H9 (cell line): ENCODE results near the gene OPN4. TPM values are rescaled to one million over a fixed set of nuclear protein-coding genes. Genes with fewer than 3 reads are reported as not detected.

ENCODE experiments used
- DNase-seq: peaks from one replicate; pipeline ENCODE4 v3.0.0-alpha.2; 2017
- H2AFZ ChIP-seq: one replicate; pipeline ENCODE4 v1.6.1; 2013; ENCODE audit warnings: mild to moderate bottlenecking, low read length, control low read depth, moderate library complexity
- H2AK5ac ChIP-seq: 2 replicates; pipeline ENCODE4 v1.6.1; 2013; ENCODE audit warnings: low read length, control low read depth, mixed read lengths; ENCODE audit not compliant: insufficient read length
- H2BK120ac ChIP-seq: one replicate; pipeline ENCODE4 v1.6.1; 2013; ENCODE audit warnings: low read depth, mild to moderate bottlenecking, low read length, control low read depth, inconsistent platforms; ENCODE audit not compliant: poor library complexity, severe bottlenecking
- H2BK12ac ChIP-seq: 2 replicates; pipeline ENCODE4 v1.6.1; 2013; ENCODE audit warnings: low read length, control low read depth, mixed read lengths, low read depth; ENCODE audit not compliant: insufficient read length
- H2BK15ac ChIP-seq: 2 replicates; pipeline ENCODE4 v1.6.1; 2013; ENCODE audit warnings: low read depth, low read length, control low read depth
- H2BK20ac ChIP-seq: one replicate; pipeline ENCODE4 v1.6.1; 2013; ENCODE audit warnings: low read depth, mild to moderate bottlenecking, low read length, control low read depth, inconsistent platforms; ENCODE audit not compliant: poor library complexity, severe bottlenecking
- H2BK5ac ChIP-seq: 2 replicates; pipeline ENCODE4 v1.6.1; 2013; ENCODE audit warnings: low read length, control low read depth, mixed read lengths; ENCODE audit not compliant: insufficient read length
- H3K14ac ChIP-seq: 2 replicates; pipeline ENCODE4 v1.6.1; 2013; ENCODE audit warnings: low read length, control low read depth; ENCODE audit not compliant: insufficient read depth
- H3K18ac ChIP-seq: 2 replicates; pipeline ENCODE4 v1.6.1; 2013; ENCODE audit warnings: low read depth, mild to moderate bottlenecking, mixed read lengths, low read length, control low read depth; ENCODE audit not compliant: insufficient read length
- H3K23ac ChIP-seq: 2 replicates; pipeline ENCODE4 v1.6.1; 2013; ENCODE audit warnings: low read length, control low read depth, mixed read lengths, low read depth; ENCODE audit not compliant: insufficient read length
- H3K23me2 ChIP-seq: 2 replicates; pipeline ENCODE4 v1.6.1; 2013; ENCODE audit warnings: low read depth, mild to moderate bottlenecking, mixed read lengths, low read length, control low read depth; ENCODE audit not compliant: insufficient read length, poor library complexity, severe bottlenecking
- H3K27ac ChIP-seq: 2 replicates; pipeline ENCODE4 v1.5.1; 2013; ENCODE audit warnings: low read length, control low read depth, mixed read lengths, low read depth; ENCODE audit not compliant: insufficient read length
- H3K27me3 ChIP-seq: 2 replicates; pipeline ENCODE4 v1.6.1; 2013; ENCODE audit warnings: low read length, control low read depth, inconsistent platforms; ENCODE audit not compliant: insufficient read depth
- H3K4ac ChIP-seq: 2 replicates; pipeline ENCODE4 v1.6.1; 2013; ENCODE audit warnings: low read depth, mild to moderate bottlenecking, control low read depth, inconsistent platforms, low read length, moderate library complexity
- H3K4me1 ChIP-seq: 2 replicates; pipeline ENCODE4 v1.6.1; 2013; ENCODE audit warnings: low read length, control low read depth, inconsistent platforms; ENCODE audit not compliant: insufficient read depth
- H3K4me2 ChIP-seq: 2 replicates; pipeline ENCODE4 v1.6.1; 2013; ENCODE audit warnings: low read length, control low read depth, mixed read lengths; ENCODE audit not compliant: insufficient read length, insufficient read depth
- H3K56ac ChIP-seq: 2 replicates; pipeline ENCODE4 v1.6.1; 2013; ENCODE audit warnings: low read depth, mild to moderate bottlenecking, mixed read lengths, low read length, control low read depth; ENCODE audit not compliant: insufficient read length
- H3K79me1 ChIP-seq: 2 replicates; pipeline ENCODE4 v1.6.1; 2013; ENCODE audit warnings: low read depth, mild to moderate bottlenecking, moderate library complexity, low read length, control low read depth, inconsistent platforms; ENCODE audit not compliant: insufficient read depth, poor library complexity, severe bottlenecking
- H3K79me2 ChIP-seq: 2 replicates; pipeline ENCODE4 v1.6.1; 2013; ENCODE audit warnings: low read length, control low read depth, inconsistent platforms; ENCODE audit not compliant: insufficient read depth
- H3K9ac ChIP-seq: 2 replicates; pipeline ENCODE4 v1.6.1; 2013; ENCODE audit warnings: low read length, control low read depth, mixed read lengths; ENCODE audit not compliant: insufficient read length; ENCODE audit errors: extremely low read depth
- H3K9me3 ChIP-seq: one replicate; pipeline ENCODE4 v1.6.1; 2013; ENCODE audit warnings: low read depth, low read length, inconsistent platforms; ENCODE audit not compliant: control insufficient read depth
- H3T11ph ChIP-seq: one replicate; pipeline ENCODE4 v1.6.1; 2013; ENCODE audit warnings: mild to moderate bottlenecking, low read length, control low read depth, inconsistent platforms
- H4K20me1 ChIP-seq: one replicate; pipeline ENCODE4 v1.6.1; 2013; ENCODE audit not compliant: control insufficient read depth, insufficient read length, insufficient read depth
- H4K5ac ChIP-seq: 2 replicates; pipeline ENCODE4 v1.6.1; 2013; ENCODE audit warnings: low read depth, mild to moderate bottlenecking, mixed read lengths, low read length, control low read depth; ENCODE audit not compliant: insufficient read length
- H4K8ac ChIP-seq: replicated peaks from 2 replicates; pipeline ENCODE4 v1.6.1; 2013; ENCODE audit warnings: low read length, control low read depth, mixed read lengths, low read depth; ENCODE audit not compliant: insufficient read length
- H4K91ac ChIP-seq: 2 replicates; pipeline ENCODE4 v1.6.1; 2013; ENCODE audit warnings: low read depth, mild to moderate bottlenecking, moderate library complexity, mixed read lengths, low read length, control low read depth; ENCODE audit not compliant: insufficient read length
- H3K27ac Mint-ChIP-seq, 3 experiments: 2 replicates in 2 of 3; 3 replicates in 1 of 3; pipeline ENCODE4 v1.8.0; 2020 to 2021; ENCODE audit warnings: mixed read lengths in 3 of 3, mild to moderate bottlenecking in 1 of 3, moderate library complexity in 1 of 3
- H3K27me3 Mint-ChIP-seq: 2 replicates; pipeline ENCODE4 v1.8.0; 2021; ENCODE audit warnings: low read depth, mild to moderate bottlenecking, moderate library complexity, mixed read lengths
- H3K36me3 Mint-ChIP-seq, 3 experiments: 2 replicates in 2 of 3; 3 replicates in 1 of 3; pipeline ENCODE4 v1.8.0; 2020 to 2021; ENCODE audit warnings: low read depth in 3 of 3, mixed read lengths in 3 of 3; ENCODE audit not compliant: insufficient read depth in 1 of 3
- H3K4me1 Mint-ChIP-seq, 2 experiments: 2 replicates each; pipeline ENCODE4 v1.8.0; 2020; ENCODE audit warnings: mixed read lengths in 2 of 2
- H3K4me3 Mint-ChIP-seq, 2 experiments: 2 replicates in 1 of 2; 3 replicates in 1 of 2; pipeline ENCODE4 v1.8.0; 2020 to 2021; ENCODE audit warnings: mild to moderate bottlenecking in 2 of 2, mixed read lengths in 2 of 2, moderate library complexity in 1 of 2
- H3K9me3 Mint-ChIP-seq, 2 experiments: 2 replicates in 1 of 2; 3 replicates in 1 of 2; pipeline ENCODE4 v1.8.0; 2020; ENCODE audit warnings: mild to moderate bottlenecking in 2 of 2, mixed read lengths in 2 of 2, moderate library complexity in 1 of 2
- CTCF ChIP-seq: fragments of 200-600 bp; sonication (generic); conservative IDR thresholded peaks from 3 replicates; pipeline ENCODE4 v1.8.0; 2021; ENCODE audit warnings: antibody characterized with exemption, mild to moderate bottlenecking
- WGBS: extraction: QIAGEN DNeasy Blood & Tissue Kit; methylation state at CpG from one replicate; pipeline ENCODE4 v1.1.7; 2013; ENCODE audit warnings: missing lambda C conversion rate, low lambda C conversion rate, mixed read lengths; ENCODE audit not compliant: insufficient read length; ENCODE audit errors: extremely low coverage; 5-methylcytosine and 5-hydroxymethylcytosine counted together
- total RNA-seq: library from RNA; stranded (reverse); gene quantifications from 2 replicates; pipeline ENCODE4 v1.2.1, GENCODE V29; 2021

Gene OPN4
- total RNA-seq, 1 experiment from 2014 or later = not detected

- Histone ChIP-seq H3K27ac (no peak overlapping the region), H3K27me3 (no peaks in the 10 kb centered on the region), H2AFZ (no peak overlapping the region), H3K4me2 (no peak overlapping the region), H2BK20ac (no peak overlapping the region), H2BK12ac (no peak overlapping the region), H3K4me1 (no peaks in the 10 kb centered on the region; the same call in 1 of the 2 replicates), H3T11ph (no peak overlapping the region), H3K79me2 (no peaks in the 10 kb centered on the region), H3K18ac (no peak overlapping the region), H3K56ac (no peak overlapping the region), H2BK5ac (no peak overlapping the region), H4K5ac (no peak overlapping the region), H2AK5ac (no peak overlapping the region), H3K79me1 (no peaks in the 10 kb centered on the region), H2BK120ac (no peak overlapping the region), H4K8ac (no peak overlapping the region), H3K23me2 (no peaks in the 10 kb centered on the region), H3K9me3 (no peaks in the 10 kb centered on the region), H2BK15ac (no peak overlapping the region), H3K23ac (no peak overlapping the region), H4K20me1 (no peaks in the 10 kb centered on the region), H3K4ac (no peak overlapping the region), H3K14ac (no peak overlapping the region), H3K9ac (no peak overlapping the region), H4K91ac (no peak overlapping the region)
- no peaks in the 10 kb centered on the region for H3K36me3 Mint-ChIP-seq
- H3K4me1 Mint-ChIP-seq = peaks cover 33 to 48% of the 10 kb centered on the region in 2 experiments
- no peak overlapping the region for H3K4me3 Mint-ChIP-seq
- WGBS = no CpG with 5 or more reads among the region's 10 CpGs
- H3K9me3 Mint-ChIP-seq = no peaks in the 10 kb centered on the region
- no peak for DNase-seq
- peak overlapping the region in 1 of 3 experiments; percentile 35; a peak in 1 of 7 replicates for H3K27ac Mint-ChIP-seq
- TF ChIP-seq CTCF = no peak
- H3K27me3 Mint-ChIP-seq = no peaks in the 10 kb centered on the region; the same call in 1 of the 2 replicates
Observed at GRCh38 chr10:86667421-86668181, 13.3 kb downstream of the OPN4 start.
